ENCODE measurements around the gene LAD1.

GRCh38 chr1:201400212-201400851, 1.2 kb upstream of the LAD1 start:
- no peak for TF ChIP-seq POLR2AphosphoS5 (IDR thresholded peaks at IDR 0.05; ENCODE audit: borderline replicate concordance, low read depth, low read length)
- TF ChIP-seq EZH2 (IDR thresholded peaks at IDR 0.05), result no peak
